HEK293 (cell line): ENCODE measurements around the gene SAP130.

Experiments used
- CTCF ChIA-PET: fragments of 350-600 bp; formaldehyde crosslinking; extraction: SDS; loops from one replicate; lab custom pipeline; 2021; ENCODE audit warnings: antibody characterized with exemption; lab: Yijun Ruan, JAX
- POLR2A ChIA-PET: fragments of 300-600 bp; formaldehyde crosslinking; extraction: SDS; loops from one replicate; lab custom pipeline; 2020; ENCODE audit warnings: antibody characterized with exemption, inconsistent platforms; lab: Yijun Ruan, JAX
- H3K27ac ChIP-seq: fragments of 200-500 bp; sonication (Bioruptor generic); 2 replicates; pipeline ENCODE4 v1.5.1; 2014; ENCODE audit warnings: low read depth, low read length, control low read depth, inconsistent platforms; ENCODE audit errors: extremely low read depth
- H3K36me3 ChIP-seq, 2 experiments: fragments of 200-500 bp in 1 of 2; sonication (Bioruptor generic) in 1 of 2; 1 replicate in 1 of 2; 2 replicates in 1 of 2; pipeline ENCODE4 v1.5.1; 2014 to 2017; ENCODE audit warnings: inconsistent platforms in 2 of 2, low read length in 2 of 2; ENCODE audit not compliant: control insufficient read depth in 2 of 2, insufficient read depth in 1 of 2
- H3K4me1 ChIP-seq: fragments of 200-500 bp; sonication (Bioruptor generic); 2 replicates; pipeline ENCODE4 v1.5.1; 2014; ENCODE audit warnings: mild to moderate bottlenecking, low read length, inconsistent platforms; ENCODE audit not compliant: control insufficient read depth, insufficient read depth
- H3K4me3 ChIP-seq: 2 replicates; pipeline ENCODE4 v1.5.1; 2011; ENCODE audit warnings: low read depth, mild to moderate bottlenecking, control low read depth, low read length, moderate library complexity
- H3K9me3 ChIP-seq: fragments of 200-500 bp; sonication (Bioruptor generic); 2 replicates; pipeline ENCODE4 v1.5.1; 2014; ENCODE audit warnings: low read depth, low read length, inconsistent platforms; ENCODE audit not compliant: control insufficient read depth, insufficient read depth
- REST ChIP-seq: fragments of 450-650 bp; formaldehyde crosslinking; IDR thresholded peaks from 2 replicates; pipeline ENCODE4 v1.5.1; 2016; ENCODE audit warnings: missing biosample characterization, missing genetic modification characterization
- ZFP37 ChIP-seq: fragments of 450-650 bp; formaldehyde crosslinking; IDR thresholded peaks from 2 replicates; pipeline ENCODE4 v1.5.1; 2016; ENCODE audit warnings: missing biosample characterization, missing genetic modification characterization
- ZNF114 ChIP-seq: fragments of 450-650 bp; formaldehyde crosslinking; IDR thresholded peaks from 2 replicates; pipeline ENCODE4 v1.5.0; 2017; ENCODE audit warnings: missing biosample characterization, missing genetic modification characterization
- ZNF354C ChIP-seq: fragments of 450-650 bp; formaldehyde crosslinking; IDR thresholded peaks from 2 replicates; pipeline ENCODE4 v1.5.1; 2016; ENCODE audit warnings: missing biosample characterization, missing genetic modification characterization, low read depth, borderline replicate concordance
- ZNF362 ChIP-seq: fragments of 450-650 bp; formaldehyde crosslinking; IDR thresholded peaks from 2 replicates; pipeline ENCODE4 v1.5.1; 2016; ENCODE audit warnings: missing biosample characterization, missing genetic modification characterization
- ZNF366 ChIP-seq: fragments of 450-650 bp; formaldehyde crosslinking; conservative IDR thresholded peaks from 2 replicates; pipeline ENCODE4 v1.5.1; 2016; ENCODE audit warnings: missing biosample characterization, missing genetic modification characterization
- ZNF398 ChIP-seq: fragments of 450-650 bp; formaldehyde crosslinking; IDR thresholded peaks from 2 replicates; pipeline ENCODE4 v1.5.1; 2017; ENCODE audit warnings: missing biosample characterization, missing genetic modification characterization
- ZNF433 ChIP-seq: fragments of 450-650 bp; formaldehyde crosslinking; IDR thresholded peaks from 2 replicates; pipeline ENCODE4 v1.5.1; 2016; ENCODE audit warnings: missing biosample characterization, missing genetic modification characterization, low read depth
- ZNF473 ChIP-seq: fragments of 450-650 bp; formaldehyde crosslinking; IDR thresholded peaks from 2 replicates; pipeline ENCODE4 v1.5.1; 2017; ENCODE audit warnings: missing biosample characterization, missing genetic modification characterization
- ZNF530 ChIP-seq: fragments of 450-650 bp; formaldehyde crosslinking; IDR thresholded peaks from 2 replicates; pipeline ENCODE4 v1.5.1; 2016; ENCODE audit warnings: low read depth, missing biosample characterization, missing genetic modification characterization
- ZNF621 ChIP-seq: fragments of 450-650 bp; formaldehyde crosslinking; IDR thresholded peaks from 2 replicates; pipeline ENCODE4 v1.5.1; 2017; ENCODE audit warnings: missing biosample characterization, missing genetic modification characterization
- ZNF658 ChIP-seq: fragments of 450-650 bp; formaldehyde crosslinking; IDR thresholded peaks from 2 replicates; pipeline ENCODE4; 2016; ENCODE audit warnings: missing biosample characterization, missing genetic modification characterization
- ZNF670 ChIP-seq: fragments of 450-650 bp; formaldehyde crosslinking; IDR thresholded peaks from 2 replicates; pipeline ENCODE4 v1.5.1; 2016; ENCODE audit warnings: missing biosample characterization, missing genetic modification characterization, low read depth
- ZNF701 ChIP-seq: fragments of 450-650 bp; formaldehyde crosslinking; IDR thresholded peaks from 2 replicates; pipeline ENCODE4 v1.5.1; 2016; ENCODE audit warnings: missing biosample characterization, missing genetic modification characterization
- ZNF785 ChIP-seq: fragments of 450-650 bp; formaldehyde crosslinking; IDR thresholded peaks from 2 replicates; pipeline ENCODE4 v1.5.1; 2016; ENCODE audit warnings: missing biosample characterization, missing genetic modification characterization
- ZNF791 ChIP-seq: fragments of 450-650 bp; formaldehyde crosslinking; IDR thresholded peaks from 2 replicates; pipeline ENCODE4 v1.5.1; 2016; ENCODE audit warnings: missing biosample characterization, missing genetic modification characterization
- ZSCAN18 ChIP-seq: fragments of 450-650 bp; formaldehyde crosslinking; IDR thresholded peaks from 2 replicates; pipeline ENCODE4 v1.5.1; 2016; ENCODE audit warnings: missing biosample characterization, missing genetic modification characterization

Gene SAP130

GRCh38 chr2:127968610-127969339 lies 59.1 kb downstream of the SAP130 start:
- Histone ChIP-seq H3K27ac (no peak overlapping the region), H3K4me3 (no peak overlapping the region), H3K36me3 (peaks cover 44 to 46% of the 10 kb centered on the region in 2 experiments; a peak in 2 of 3 replicates), H3K9me3 (no peaks in the 10 kb centered on the region), H3K4me1 (no peaks in the 10 kb centered on the region)
- TF ChIP-seq REST (no peak), ZNF114 (tag by site-specific recombination) (no peak), ZNF530 (tag by site-specific recombination) (no peak)
- POLR2A ChIA-PET = no interaction called here
- CTCF ChIA-PET = no interaction called here

GRCh38 chr2:127961729-127962128 lies 66.1 kb downstream of the SAP130 start:
- ChIA-PET CTCF (no interaction called here), POLR2A (no interaction called here)

More at GRCh38 chr2:127961729-127962128, 66.1 kb downstream of the SAP130 start:
- Histone ChIP-seq H3K27ac (no peak overlapping the region), H3K4me1 (no peaks in the 10 kb centered on the region), H3K9me3 (no peaks in the 10 kb centered on the region), H3K36me3 (peaks cover 34 to 56% of the 10 kb centered on the region in 2 experiments), H3K4me3 (no peak overlapping the region)
- TF ChIP-seq ZNF701 (tag by site-specific recombination) = no peak
- TF ChIP-seq ZNF785 (tag by site-specific recombination) = no peak
- no peak for TF ChIP-seq ZSCAN18
- no peak for TF ChIP-seq ZNF433 (tag by site-specific recombination)
- TF ChIP-seq ZNF621 = no peak
- no peak for TF ChIP-seq ZNF398 (tag by site-specific recombination)
- TF ChIP-seq ZNF362 (tag by site-specific recombination) = no peak
- no peak for TF ChIP-seq ZFP37
- no peak for TF ChIP-seq ZNF658
- no peak for TF ChIP-seq ZNF354C
- TF ChIP-seq ZNF473 (tag by site-specific recombination) = no peak
- no peak for TF ChIP-seq ZNF366 (tag by site-specific recombination)
- TF ChIP-seq ZNF670 = no peak
- no peak for TF ChIP-seq ZNF791 (tag by site-specific recombination)
